NCI-H1694 (cell line): ENCODE data around the gene FHOD3.
"Not testable (repeated sequence)": the region's sequence is repeated elsewhere in the genome, so short reads cannot be mapped to it uniquely, and the experiment has no call there.

Experiments used
- DNase-seq: peaks from one replicate; lab custom pipeline; 2025; lab: John Stamatoyannopoulos, UW

FHOD3 gene

DNA sequence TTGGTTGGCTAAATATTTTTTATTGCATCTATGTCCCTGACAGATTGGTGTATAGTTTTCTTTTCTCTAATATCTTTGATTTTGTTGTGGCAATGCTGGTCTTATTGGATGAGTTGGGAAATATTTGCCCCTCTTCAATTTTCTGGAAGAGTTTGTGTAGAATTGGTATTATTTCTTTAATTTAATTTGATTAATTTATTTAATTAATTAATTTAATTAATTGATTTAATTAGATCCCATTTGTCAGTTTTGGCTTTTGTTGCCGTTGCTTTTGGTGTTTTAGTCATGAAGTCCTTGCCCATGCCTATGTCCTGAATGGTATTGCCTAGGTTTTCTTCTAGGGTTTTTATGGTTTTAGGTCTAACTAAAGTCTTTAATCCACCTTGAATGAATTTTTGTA is 253.8 kb downstream of the FHOD3 start:
- DNase-seq = not testable (repeated sequence)

DNA sequence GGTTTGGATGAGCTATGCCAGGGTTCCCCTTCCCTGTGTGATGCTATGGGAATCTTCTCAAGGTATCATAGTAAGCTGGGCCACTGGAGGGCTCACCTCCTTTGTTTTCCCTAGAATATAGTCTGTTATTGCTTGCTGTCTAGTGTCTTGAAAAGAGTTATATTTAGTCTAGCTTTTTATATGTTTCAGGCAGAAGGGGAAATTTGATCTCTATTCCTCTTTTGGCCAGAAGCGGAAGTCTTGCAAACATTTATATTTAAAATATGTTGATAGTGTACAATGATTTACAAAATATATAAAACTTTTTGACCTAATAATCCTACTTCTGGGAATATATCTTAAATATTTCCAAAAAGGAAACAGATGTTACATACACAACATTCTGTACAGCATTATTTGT is 260.7 kb downstream of the FHOD3 start:
- DNase-seq = no peak

DNA sequence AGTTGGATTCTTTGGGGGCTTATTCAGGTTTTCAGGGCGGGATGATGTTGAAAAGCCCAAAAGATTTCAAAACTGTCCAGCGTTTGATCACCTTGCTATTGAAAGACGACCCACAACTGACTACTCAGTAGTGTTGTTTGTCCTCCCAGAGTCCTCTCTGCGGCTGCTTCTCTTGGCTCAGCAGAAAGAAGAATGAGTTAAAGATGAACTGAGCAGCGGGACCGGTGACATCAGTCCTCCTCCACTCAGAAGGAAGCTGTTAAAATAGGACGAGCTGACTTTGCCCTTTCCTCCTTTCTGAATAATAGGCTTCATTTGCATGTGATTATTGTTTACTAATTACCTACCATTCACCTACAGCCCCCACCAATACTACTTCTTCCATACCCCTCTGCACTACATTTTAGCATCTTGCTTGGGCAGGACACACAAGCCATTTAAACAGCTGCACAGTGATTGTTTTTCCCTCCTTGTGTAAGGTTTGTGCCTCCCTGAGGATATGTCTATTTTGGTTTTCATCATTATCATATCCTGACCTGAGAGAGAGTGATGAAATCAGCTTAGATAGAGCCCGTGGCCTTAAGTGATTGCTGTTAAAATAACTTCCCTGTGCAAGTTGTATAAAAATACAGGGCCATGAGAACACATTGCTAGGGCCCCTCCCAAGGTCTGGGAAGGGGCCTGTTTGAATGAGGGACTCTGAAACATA is 261.8 kb downstream of the FHOD3 start:
- no peak for DNase-seq

DNA sequence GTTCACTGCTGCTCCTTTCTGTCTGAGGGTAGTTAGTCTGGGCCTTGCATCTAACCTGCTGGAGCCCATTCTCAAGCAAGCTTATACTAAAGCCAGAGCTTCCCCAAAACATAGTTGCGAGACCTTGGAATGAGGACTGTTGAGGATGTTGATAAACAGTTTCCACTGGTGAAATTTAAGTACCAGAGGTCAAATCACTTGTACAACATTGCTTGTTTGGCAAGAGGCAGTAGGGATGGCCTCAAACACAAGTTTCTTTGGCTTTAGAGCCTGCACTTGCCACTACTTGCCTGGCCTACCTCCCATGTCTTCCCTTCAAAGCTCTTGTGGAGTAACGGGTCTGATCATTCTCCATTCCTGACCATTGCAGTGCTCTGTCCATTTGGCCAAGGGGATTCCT is 262.7 kb downstream of the FHOD3 start:
- no peak for DNase-seq

DNA sequence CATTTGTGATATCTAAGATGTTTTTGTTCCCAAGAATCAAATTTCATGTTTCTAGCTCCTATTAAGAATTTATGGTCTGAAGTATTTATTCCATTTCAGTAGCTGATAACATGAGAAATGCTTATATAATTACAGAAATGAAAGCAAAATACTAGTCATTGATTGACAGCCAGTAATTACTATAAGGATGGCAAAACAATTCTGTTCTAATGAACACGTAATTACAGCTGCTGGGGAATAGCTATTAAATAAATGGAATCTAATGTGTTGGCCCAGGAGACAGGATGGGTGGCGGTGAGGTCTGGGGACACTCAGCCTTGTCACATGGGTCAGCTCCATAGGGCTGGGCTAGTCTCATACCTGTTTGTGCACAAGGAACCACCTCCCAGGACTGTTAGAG is 263.5 kb downstream of the FHOD3 start:
- no peak for DNase-seq

DNA sequence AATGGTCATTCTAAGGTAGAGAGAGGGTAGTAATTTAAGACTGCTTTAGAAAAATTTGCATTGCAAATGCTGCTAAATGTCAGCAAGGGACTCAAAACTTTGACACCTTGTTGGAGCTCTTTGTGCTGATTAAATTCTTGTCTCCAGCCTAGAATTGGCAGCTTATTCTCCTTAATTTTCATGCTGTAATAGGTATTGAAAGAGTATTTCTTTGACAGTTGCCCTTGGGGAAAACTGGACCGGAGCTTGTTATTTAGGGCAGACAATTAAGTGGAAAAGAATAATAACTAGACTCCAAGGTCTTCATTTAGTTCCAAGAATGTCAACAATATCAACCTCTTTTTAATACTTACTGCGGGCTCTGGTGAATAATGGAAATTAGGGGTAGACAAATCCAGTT is 267.3 kb downstream of the FHOD3 start:
- DNase-seq = no peak

DNA sequence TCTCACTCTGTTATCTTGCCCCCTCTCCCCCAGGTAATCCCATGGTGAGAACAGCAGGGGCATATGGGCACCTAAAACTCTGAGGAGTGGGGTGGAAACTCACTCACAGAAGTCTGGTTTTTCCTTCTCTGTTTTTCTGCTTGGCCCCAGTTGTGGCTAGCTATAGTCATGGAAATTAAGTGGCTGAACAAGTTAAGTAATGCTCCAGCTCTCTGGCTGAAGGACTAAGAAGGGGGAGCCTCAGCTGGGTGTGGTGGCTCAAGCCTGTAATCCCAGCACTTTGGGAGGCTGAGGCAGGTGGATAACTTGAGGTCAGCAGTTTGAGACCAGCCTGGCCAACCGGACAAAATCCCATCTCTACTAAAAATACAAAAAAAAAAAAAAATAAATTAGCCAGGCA is 270.3 kb downstream of the FHOD3 start:
- no peak for DNase-seq

DNA sequence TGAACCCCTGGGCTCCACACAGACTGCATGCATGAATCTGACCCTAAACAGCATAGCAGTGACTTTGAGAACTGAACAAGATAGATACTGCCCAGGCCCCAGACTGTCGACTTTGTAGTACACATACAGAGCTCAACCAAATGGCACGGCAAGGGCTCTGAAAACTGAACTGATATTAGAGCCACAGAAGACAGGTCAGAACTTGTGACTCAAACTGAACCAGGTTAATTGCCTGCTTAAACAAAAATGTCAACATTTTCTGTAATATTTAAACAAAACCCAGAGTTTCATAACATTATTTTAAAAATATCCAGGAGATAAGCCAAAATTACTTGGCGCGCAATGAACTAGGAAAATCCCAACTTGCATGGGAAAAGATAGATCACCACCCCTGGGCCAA is 271.0 kb downstream of the FHOD3 start:
- DNase-seq = no peak

DNA sequence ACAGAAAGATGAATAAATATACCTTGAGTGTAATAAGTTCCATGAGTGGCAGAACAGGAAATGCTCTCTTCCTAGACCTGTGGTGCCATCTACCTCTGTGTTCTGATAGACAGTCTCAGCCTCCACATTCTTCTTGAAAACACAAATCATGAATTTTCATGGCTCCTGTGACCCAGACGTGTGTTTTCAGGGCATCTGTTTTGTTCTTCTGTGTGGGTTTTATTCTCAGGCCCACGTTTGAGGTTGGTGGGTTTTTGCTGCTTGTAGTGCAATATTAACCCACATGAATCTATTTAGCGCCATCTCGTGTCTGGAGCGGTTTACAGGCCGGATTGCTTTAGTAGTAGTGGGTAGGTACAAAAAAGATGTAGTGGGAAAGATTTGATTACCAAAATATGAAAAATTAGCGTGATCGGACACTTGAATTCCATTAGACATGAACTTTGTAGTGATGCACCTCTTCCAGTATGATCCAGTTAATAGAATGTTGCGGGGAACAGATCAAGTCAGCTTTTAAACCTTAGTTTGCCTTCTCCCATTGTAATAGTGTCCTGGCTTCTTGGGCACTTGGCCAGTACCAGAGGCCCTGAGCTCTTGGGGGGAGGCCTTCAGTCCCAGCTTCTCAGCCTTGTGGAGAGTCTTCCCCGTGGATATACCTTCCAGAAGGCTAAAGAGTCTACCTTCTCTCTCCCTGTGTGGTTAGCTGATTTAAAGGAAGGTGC is 274.8 kb downstream of the FHOD3 start:
- peak; percentile 84 for DNase-seq

DNA sequence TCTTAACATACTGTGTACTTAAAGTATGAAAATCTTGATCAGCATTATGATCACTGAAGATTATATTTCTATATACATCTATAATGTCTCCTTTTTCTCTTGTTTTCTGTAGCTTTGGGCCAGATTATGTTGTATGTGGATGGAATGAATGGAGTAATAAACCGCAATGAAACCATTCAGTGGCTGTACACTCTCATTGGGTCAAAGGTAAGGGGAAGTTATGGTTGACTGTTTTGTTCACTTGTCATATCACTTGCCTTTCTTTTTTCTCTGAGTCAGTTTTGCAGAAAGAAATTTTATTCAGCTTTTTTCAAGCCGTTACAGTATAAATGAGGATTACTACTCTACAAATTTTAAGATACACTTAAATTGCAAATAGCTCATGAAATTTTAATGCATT is 278.8 kb downstream of the FHOD3 start:
- DNase-seq = no peak

DNA sequence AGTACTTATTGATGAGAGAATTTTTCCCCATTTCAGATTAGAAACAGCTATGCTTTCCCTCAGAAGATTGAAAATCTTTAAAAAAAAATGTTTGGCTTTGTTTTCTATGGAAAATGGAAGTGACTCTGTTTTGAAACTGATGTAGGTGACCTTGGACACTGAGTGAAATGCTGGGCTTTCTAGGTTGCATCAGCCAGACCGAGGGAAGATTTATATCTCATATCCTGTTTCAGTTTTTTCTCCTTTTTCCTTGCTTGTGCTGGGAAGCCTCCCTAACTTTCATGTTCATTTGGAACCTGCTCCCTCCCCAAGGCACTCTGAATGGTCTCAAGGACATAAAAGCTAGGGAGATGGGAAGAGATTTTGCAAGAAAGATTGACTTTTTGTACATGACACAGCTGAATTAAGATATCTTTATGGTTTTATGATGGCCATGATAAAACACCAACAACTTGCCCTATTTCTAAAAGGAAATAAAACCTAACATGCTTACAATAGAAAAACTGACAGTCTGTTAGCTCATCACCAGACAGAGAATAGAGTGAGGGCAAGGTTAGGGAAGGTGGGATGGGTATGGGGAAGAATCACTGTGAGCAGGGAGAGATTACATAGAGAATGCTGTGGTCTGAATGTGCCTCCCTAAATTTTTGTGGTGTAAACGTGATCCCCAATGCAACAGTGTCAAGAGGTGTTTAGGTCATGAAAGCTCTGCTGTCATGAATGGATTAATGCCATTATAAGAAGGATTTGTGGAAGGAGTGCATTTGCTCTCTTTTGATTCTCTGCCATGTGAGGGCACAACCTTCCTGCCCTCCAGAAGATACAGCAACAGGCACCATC is 281.6 kb downstream of the FHOD3 start:
- no peak for DNase-seq

DNA sequence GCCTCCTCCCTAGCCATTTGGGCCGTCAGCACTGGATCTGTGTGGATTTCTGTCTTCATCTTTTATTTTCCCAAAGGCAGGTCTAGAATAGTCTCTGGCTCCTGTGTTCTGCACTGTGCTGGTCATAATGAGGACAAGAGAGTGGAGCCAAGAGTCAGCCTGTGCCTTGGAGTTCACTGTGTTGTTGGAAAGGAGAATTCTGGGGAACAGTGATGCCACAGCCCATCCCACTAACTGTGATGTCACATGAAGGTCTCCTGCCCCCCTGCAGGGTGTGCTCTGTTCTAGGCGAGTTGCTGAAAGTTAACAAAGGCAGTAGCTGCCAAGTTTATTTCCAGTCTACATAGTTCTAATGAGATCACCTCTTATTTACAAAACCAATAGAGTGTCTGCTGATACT is 282.8 kb downstream of the FHOD3 start:
- DNase-seq = no peak

DNA sequence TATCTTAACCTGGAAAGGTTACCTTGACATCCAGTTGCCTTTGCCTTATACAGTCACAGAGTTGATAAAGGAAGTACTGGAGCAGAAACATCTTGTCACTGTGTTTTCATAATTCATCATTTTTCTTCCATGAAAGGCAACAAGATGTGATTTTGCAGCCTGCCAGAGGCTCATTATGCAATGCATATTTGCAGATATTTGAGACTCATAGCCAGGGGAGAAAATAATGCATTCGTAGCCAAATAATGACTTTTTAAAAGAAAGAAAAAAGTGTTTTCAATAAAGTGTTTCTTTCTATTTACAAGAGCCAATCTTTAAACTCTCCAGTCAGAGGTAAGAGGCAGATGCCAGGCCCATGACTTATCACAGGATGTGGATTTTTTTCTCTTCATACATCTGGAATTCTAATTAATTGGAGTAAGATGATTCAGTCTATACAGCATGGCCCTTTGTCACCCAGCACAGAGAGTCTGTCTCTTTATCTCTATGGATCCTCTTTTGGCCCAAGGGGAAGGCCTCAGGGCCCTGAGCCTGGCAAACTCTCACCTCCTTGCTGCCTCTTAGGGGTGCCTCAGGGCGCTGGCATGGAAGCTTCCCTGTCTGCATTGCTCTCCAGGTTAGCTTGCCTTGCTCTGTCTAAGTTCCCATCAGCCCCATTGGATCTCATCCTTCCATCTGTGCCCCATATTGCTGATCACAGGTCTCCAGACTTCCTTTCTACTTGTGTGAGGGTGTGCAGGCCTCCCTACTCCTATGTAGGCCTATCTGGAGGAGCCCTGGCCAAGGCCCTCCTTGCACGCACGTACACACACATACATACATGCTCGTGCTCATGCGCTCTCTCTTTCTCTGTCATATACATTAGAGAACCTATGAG is 283.6 kb downstream of the FHOD3 start:
- no peak for DNase-seq

DNA sequence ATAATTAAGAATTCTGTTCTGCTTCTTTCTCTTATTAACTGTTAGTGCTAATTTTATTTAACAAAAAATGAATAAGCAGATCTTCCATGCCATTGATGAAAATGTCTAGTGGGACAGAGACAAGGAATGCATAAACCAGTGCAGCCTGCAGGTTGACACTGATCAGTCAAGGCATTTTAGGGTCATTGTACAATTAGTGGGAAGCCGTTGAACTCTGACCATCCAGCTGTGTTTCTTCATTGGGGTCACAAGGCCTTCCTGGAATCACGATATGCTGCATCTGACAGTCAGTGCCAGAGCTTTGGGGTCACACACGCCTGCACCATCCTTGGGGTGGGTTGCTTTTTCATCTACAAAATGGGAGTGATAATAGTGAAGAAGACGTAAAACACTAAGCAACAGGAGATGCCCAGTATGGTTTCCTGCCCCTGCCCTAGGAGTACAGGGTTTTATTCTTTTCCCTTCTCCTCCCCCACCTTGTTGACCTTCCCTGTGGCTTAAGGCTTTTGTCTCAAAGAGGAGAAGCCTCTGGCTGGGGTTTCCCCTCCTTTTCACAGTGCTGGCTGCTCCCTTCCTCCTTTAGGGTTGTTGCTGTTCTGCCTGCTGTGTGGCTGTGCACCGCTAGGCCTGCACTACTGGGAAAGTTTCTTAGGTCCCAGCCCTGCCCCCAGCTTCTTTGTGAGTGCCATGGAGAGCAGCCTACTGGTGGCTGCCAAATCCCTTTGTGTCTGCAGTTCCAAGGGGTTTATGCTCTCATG is 285.7 kb downstream of the FHOD3 start:
- DNase-seq = no peak

DNA sequence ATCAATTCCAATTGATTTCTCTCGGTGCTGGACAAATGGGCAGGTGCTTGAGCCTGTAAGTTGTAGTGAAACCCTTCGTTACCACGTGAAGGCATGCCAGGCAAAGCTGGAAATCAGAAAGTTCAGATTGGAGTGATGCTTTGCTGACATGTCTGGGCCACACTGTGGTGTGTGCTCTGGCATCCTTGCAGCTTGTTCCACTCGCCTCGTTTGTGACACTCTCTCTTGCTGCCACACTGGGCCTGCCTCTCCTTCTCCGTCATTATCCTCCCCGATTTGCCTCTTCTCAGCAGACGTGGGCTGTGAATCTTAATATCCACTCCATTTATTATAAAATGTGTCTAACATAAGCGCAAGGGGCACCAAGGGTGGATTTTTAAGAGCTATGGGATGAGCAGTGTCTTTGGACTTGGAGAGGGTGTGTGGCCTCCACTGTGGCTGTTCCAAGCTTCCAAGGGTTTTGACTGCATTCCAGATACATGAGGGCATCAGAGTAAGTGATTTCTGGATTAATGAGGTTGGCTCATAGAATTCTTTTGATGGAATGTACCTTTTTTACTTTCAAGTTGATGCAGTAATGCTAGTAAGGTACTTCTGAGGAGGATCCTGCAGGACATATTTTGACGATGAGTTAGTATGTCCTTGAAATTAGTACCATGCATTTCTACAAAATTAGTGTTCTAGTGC is 292.5 kb downstream of the FHOD3 start:
- no peak for DNase-seq

DNA sequence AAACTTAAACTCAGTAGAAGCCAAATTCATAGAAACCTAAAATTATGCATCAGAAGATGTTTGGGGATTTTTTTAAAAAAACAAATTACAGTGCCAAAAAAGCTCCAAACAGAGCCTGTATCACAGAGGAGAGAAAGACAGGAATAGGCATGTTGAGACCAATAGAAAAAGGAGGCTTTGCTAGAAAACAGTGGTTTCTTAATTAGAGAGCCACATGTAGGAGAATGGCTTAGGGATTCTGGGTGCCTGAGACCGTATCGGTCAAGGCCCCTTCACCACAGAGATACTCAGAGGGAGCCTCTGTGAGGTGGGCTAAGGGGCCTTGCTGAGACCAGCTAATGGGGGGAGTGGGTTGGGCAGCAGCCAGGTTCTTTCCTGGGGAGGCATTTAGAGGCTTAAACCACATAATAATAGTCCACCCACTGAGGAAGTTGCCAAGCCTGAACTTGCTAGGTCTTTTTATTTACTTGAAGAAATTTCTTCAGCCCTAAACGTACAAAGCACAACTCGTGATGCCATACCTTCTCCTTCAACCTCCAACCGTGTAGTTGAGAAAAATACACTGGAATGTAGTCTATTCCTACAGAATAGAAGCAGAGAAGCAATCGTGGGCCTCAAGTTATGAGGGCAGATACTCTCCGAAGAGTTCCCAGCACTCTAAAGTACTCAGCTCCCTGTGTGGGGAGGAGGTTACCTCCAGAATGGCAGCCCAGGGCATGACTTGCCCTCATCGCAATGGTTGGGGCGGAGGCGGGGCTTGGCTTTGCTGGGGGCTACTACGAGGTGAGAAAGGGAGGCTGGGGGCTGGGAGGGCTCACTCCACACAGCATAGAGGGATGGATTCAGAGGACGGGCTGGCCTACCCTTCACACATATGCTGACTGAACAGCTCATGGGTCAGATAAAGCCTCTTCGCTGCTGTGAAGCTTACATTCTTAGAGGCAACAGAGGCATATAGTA is 293.4 kb downstream of the FHOD3 start:
- DNase-seq = no peak

DNA sequence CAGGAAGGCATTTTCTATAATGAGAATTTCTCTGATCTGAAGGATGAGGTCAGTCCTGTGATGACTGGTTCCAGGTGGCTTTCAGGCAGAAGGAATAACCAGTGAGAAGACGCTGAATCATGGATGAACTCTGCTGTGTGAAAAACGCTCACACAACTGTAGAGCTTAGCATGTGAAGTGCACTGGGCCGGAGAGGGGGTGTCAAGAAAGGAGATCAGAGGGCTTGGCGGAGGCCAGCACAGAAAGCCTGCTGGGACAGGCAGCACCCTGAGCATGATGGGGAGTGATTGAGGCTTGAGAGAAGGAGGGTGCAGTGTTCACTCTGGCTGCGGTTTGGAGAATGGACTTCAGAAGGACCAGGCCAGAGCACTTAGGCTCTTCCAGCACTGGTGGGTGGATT is 294.8 kb downstream of the FHOD3 start:
- DNase-seq = no peak

DNA sequence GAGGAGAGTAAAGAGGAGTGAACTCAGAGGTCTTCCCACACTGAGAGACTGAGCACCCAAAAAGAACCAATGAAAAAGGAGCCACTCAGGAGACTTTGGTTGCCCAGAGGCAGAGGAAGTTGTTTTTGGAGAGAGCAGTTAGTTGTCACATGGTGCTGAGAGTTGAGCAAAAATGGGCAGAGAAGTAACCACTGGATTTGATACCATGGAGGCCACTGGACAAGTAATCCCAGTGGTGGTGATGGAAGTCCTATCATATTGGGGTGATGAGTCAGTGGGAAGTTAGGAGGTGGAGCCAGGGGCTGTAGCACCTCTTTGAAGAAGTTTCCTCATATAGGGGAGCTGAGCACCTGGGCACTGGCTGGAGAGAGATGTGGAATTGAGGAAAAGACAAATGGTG is 295.5 kb downstream of the FHOD3 start:
- DNase-seq = no peak

DNA sequence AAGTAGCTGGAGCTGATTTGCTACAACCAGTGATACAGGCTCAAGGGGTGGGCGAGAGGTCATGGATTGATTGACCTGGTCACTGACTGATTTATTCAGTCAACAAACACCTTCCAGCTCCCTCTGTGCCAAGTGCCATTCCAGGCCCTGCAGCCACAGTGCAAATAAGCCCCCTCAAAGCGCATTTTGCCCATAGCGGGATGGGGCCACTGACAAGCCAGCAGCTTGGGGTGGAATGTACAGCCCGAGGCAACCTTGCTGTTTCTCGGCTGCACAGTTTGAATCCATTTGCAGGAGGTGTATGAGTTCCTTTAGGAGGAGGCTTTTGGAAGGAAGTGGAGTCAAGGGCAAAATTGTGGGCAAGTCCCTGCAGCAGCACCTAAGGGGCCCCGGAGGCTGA is 296.1 kb downstream of the FHOD3 start:
- DNase-seq = no peak
